GM18520 (cell line): ENCODE measurements around the gene NUPR2.
A peak's percentile ranks its signal among the peaks of the same experiment; 100 is the strongest.
"Not testable (repeated sequence)": the region's sequence is repeated elsewhere in the genome, so short reads cannot be mapped to it uniquely, and the experiment has no call there.

Source experiments
- ATAC-seq: cut with Tn5 transposase; IDR thresholded peaks from one replicate; pipeline ENCODE4 v1.9.1; 2021; ENCODE audit not compliant: unreplicated experiment

Gene NUPR2

GRCh38 chr7:56115852-56116538 lies at the start of gene NUPR2:
Gene NUPR2, minus strand, starts transcription at chr7:56116417. Its CDS starts 103 bp downstream, at chr7:56116314.
- ATAC-seq: no peak

- no peak for ATAC-seq
Observed at GRCh38 chr7:56157238-56157790, 41.1 kb upstream of the NUPR2 start.

- ATAC-seq: not testable (repeated sequence)
Observed at GRCh38 chr7:56131062-56131461, 14.8 kb upstream of the NUPR2 start.

- ATAC-seq: no peak
Observed at GRCh38 chr7:56127241-56127975, 11.2 kb upstream of the NUPR2 start.

GRCh38 chr7:56125831-56126230 lies 9.6 kb upstream of the NUPR2 start:
- no peak for ATAC-seq

GRCh38 chr7:56124981-56125380 lies 8.8 kb upstream of the NUPR2 start:
- ATAC-seq: no peak

GRCh38 chr7:56121440-56121839 lies 5.2 kb upstream of the NUPR2 start:
- no peak for ATAC-seq

GRCh38 chr7:56112244-56112643 lies 4.0 kb downstream of the NUPR2 start:
- not testable (repeated sequence) for ATAC-seq

- ATAC-seq: no peak
Observed at GRCh38 chr7:56110611-56111010, 5.6 kb downstream of the NUPR2 start.

- ATAC-seq: no peak
Observed at GRCh38 chr7:56107954-56108258, 8.3 kb downstream of the NUPR2 start.

- ATAC-seq: peak; percentile 99
Observed at GRCh38 chr7:56106108-56107073, 9.8 kb downstream of the NUPR2 start, which contains the start of gene CHCHD2. Gene CHCHD2, minus strand, starts transcription at chr7:56106476. Its CDS starts 63 bp downstream, at chr7:56106413.

- ATAC-seq: no peak
Observed at GRCh38 chr7:56105508-56105907, 10.7 kb downstream of the NUPR2 start.

- not testable (repeated sequence) for ATAC-seq
Observed at GRCh38 chr7:56104138-56104537, 12.1 kb downstream of the NUPR2 start.

- ATAC-seq: no peak
Observed at GRCh38 chr7:56099653-56100052, 16.6 kb downstream of the NUPR2 start.

GRCh38 chr7:56098187-56099008 lies 17.8 kb downstream of the NUPR2 start:
- not testable (repeated sequence) for ATAC-seq

- ATAC-seq: no peak
Observed at GRCh38 chr7:56097700-56098099, 18.5 kb downstream of the NUPR2 start.

- ATAC-seq: no peak
Observed at GRCh38 chr7:56092789-56093531, 23.3 kb downstream of the NUPR2 start, which contains the start of gene PHKG1. Gene PHKG1, minus strand, starts transcription at chr7:56092952. Its CDS starts 4,011 bp downstream, at chr7:56088941.

GRCh38 chr7:56092388-56092787 lies 23.8 kb downstream of the NUPR2 start:
- ATAC-seq: not testable (repeated sequence)

GRCh38 chr7:56091591-56091990 lies 24.6 kb downstream of the NUPR2 start:
- ATAC-seq: no peak
